ENCODE data around the gene DNHD1.

DNHD1 gene

GRCh38 chr11:6608726-6609501, 111.8 kb downstream of the DNHD1 start:
- no peak overlapping the region for H3K9ac ChIP-seq (ENCODE audit: low read length)

GRCh38 chr11:6609502-6610015, 112.5 kb downstream of the DNHD1 start:
- Histone ChIP-seq H3K27ac (ENCODE audit: low read depth, low read length) (peak overlapping the region; percentile 99), H3K4me3 (ENCODE audit: low read length) (no peak overlapping the region), H3K36me3 (ENCODE audit: control insufficient read depth, insufficient read depth, low read length) (peaks cover 29% of the 10 kb centered on the region), H3K9ac (ENCODE audit: low read length) (no peak overlapping the region), H3K27me3 (ENCODE audit: control insufficient read depth, insufficient read depth, low read length) (no peaks in the 10 kb centered on the region), H3K4me1 (ENCODE audit: control insufficient read depth, insufficient read depth, low read length) (peaks cover 49% of the 10 kb centered on the region)

More at GRCh38 chr11:6608726-6609501, 111.8 kb downstream of the DNHD1 start:
- Histone ChIP-seq H3K36me3 (ENCODE audit: control insufficient read depth, insufficient read depth, low read length) (peaks cover 29% of the 10 kb centered on the region), H3K27me3 (ENCODE audit: control insufficient read depth, insufficient read depth, low read length) (no peaks in the 10 kb centered on the region), H3K27ac (ENCODE audit: low read depth, low read length) (peak overlapping the region; percentile 99), H3K4me1 (ENCODE audit: control insufficient read depth, insufficient read depth, low read length) (peaks cover 49% of the 10 kb centered on the region), H3K4me3 (ENCODE audit: low read length) (no peak overlapping the region)

- H3K36me3 ChIP-seq (ENCODE audit: control insufficient read depth, insufficient read depth, low read length): peaks cover 37% of the 10 kb centered on the region
- peak overlapping the region; percentile 99 for H3K27ac ChIP-seq (ENCODE audit: low read depth, low read length)
These were observed 113.5 kb downstream of the DNHD1 start for GRCh38 chr11:6610591-6610990.

GRCh38 chr11:6611092-6611962, 114.2 kb downstream of the DNHD1 start:
- peak overlapping the region; percentile 69 for H3K9ac ChIP-seq (ENCODE audit: low read length)
- peaks cover 47% of the 10 kb centered on the region for H3K4me1 ChIP-seq (ENCODE audit: control insufficient read depth, insufficient read depth, low read length)
- peak overlapping the region; percentile 73 for H3K4me3 ChIP-seq (ENCODE audit: low read length)
- H3K36me3 ChIP-seq (ENCODE audit: control insufficient read depth, insufficient read depth, low read length): peaks cover 42% of the 10 kb centered on the region
- no peaks in the 10 kb centered on the region for H3K27me3 ChIP-seq (ENCODE audit: control insufficient read depth, insufficient read depth, low read length)
- H3K27ac ChIP-seq (ENCODE audit: low read depth, low read length): peak overlapping the region; percentile 99

More at GRCh38 chr11:6610591-6610990, 113.5 kb downstream of the DNHD1 start:
- Histone ChIP-seq H3K27me3 (ENCODE audit: control insufficient read depth, insufficient read depth, low read length) (no peaks in the 10 kb centered on the region), H3K4me3 (ENCODE audit: low read length) (no peak overlapping the region), H3K9ac (ENCODE audit: low read length) (no peak overlapping the region), H3K4me1 (ENCODE audit: control insufficient read depth, insufficient read depth, low read length) (peaks cover 49% of the 10 kb centered on the region)

GRCh38 chr11:6611963-6612212, 114.8 kb downstream of the DNHD1 start:
- Histone ChIP-seq H3K4me3 (ENCODE audit: low read length) (peak overlapping the region; percentile 73), H3K9ac (ENCODE audit: low read length) (peak overlapping the region; percentile 69), H3K36me3 (ENCODE audit: control insufficient read depth, insufficient read depth, low read length) (peaks cover 42% of the 10 kb centered on the region), H3K27ac (ENCODE audit: low read depth, low read length) (peak overlapping the region; percentile 99), H3K27me3 (ENCODE audit: control insufficient read depth, insufficient read depth, low read length) (no peaks in the 10 kb centered on the region), H3K4me1 (ENCODE audit: control insufficient read depth, insufficient read depth, low read length) (peaks cover 42% of the 10 kb centered on the region)

GRCh38 chr11:6612213-6613041, 115.3 kb downstream of the DNHD1 start, which contains the start of gene TAF10:
Gene TAF10, minus strand, starts transcription at chr11:6612216. Its CDS starts 27 bp downstream, at chr11:6612189.
- Histone ChIP-seq H3K27me3 (ENCODE audit: control insufficient read depth, insufficient read depth, low read length) (no peaks in the 10 kb centered on the region), H3K4me1 (ENCODE audit: control insufficient read depth, insufficient read depth, low read length) (peaks cover 41% of the 10 kb centered on the region), H3K36me3 (ENCODE audit: control insufficient read depth, insufficient read depth, low read length) (peaks cover 42% of the 10 kb centered on the region), H3K27ac (ENCODE audit: low read depth, low read length) (peak within 1 kb of the TSS; percentile 99), H3K4me3 (ENCODE audit: low read length) (peak within 1 kb of the TSS; percentile 73), H3K9ac (ENCODE audit: low read length) (peak within 1 kb of the TSS; percentile 69)

GRCh38 chr11:6613496-6613895, 116.4 kb downstream of the DNHD1 start:
- H3K27ac ChIP-seq (ENCODE audit: low read depth, low read length): peak overlapping the region; percentile 99
- no peak overlapping the region for H3K4me3 ChIP-seq (ENCODE audit: low read length)
- H3K9ac ChIP-seq (ENCODE audit: low read length): no peak overlapping the region
- H3K4me1 ChIP-seq (ENCODE audit: control insufficient read depth, insufficient read depth, low read length): peaks cover 34% of the 10 kb centered on the region
- no peaks in the 10 kb centered on the region for H3K27me3 ChIP-seq (ENCODE audit: control insufficient read depth, insufficient read depth, low read length)
- peaks cover 36% of the 10 kb centered on the region for H3K36me3 ChIP-seq (ENCODE audit: control insufficient read depth, insufficient read depth, low read length)

- H3K9ac ChIP-seq (ENCODE audit: low read length): no peak overlapping the region
- no peak overlapping the region for H3K4me3 ChIP-seq (ENCODE audit: low read length)
- no peak overlapping the region for H3K27ac ChIP-seq (ENCODE audit: low read depth, low read length)
- H3K27me3 ChIP-seq (ENCODE audit: control insufficient read depth, insufficient read depth, low read length): no peaks in the 10 kb centered on the region
- H3K4me1 ChIP-seq (ENCODE audit: control insufficient read depth, insufficient read depth, low read length): peaks cover 25% of the 10 kb centered on the region
- H3K36me3 ChIP-seq (ENCODE audit: control insufficient read depth, insufficient read depth, low read length): peaks cover 27% of the 10 kb centered on the region
These were observed 117.4 kb downstream of the DNHD1 start for GRCh38 chr11:6614446-6614845.

GRCh38 chr11:6615046-6615445, 118.0 kb downstream of the DNHD1 start:
- Histone ChIP-seq H3K36me3 (ENCODE audit: control insufficient read depth, insufficient read depth, low read length) (peaks cover 21% of the 10 kb centered on the region), H3K4me1 (ENCODE audit: control insufficient read depth, insufficient read depth, low read length) (peaks cover 22% of the 10 kb centered on the region), H3K27me3 (ENCODE audit: control insufficient read depth, insufficient read depth, low read length) (no peaks in the 10 kb centered on the region), H3K27ac (ENCODE audit: low read depth, low read length) (no peak overlapping the region), H3K4me3 (ENCODE audit: low read length) (no peak overlapping the region), H3K9ac (ENCODE audit: low read length) (no peak overlapping the region)

- H3K9ac ChIP-seq (ENCODE audit: low read length): no peak overlapping the region
- peaks cover 13% of the 10 kb centered on the region for H3K36me3 ChIP-seq (ENCODE audit: control insufficient read depth, insufficient read depth, low read length)
- peaks cover 16% of the 10 kb centered on the region for H3K4me1 ChIP-seq (ENCODE audit: control insufficient read depth, insufficient read depth, low read length)
- no peaks in the 10 kb centered on the region for H3K27me3 ChIP-seq (ENCODE audit: control insufficient read depth, insufficient read depth, low read length)
- no peak overlapping the region for H3K4me3 ChIP-seq (ENCODE audit: low read length)
- no peak overlapping the region for H3K27ac ChIP-seq (ENCODE audit: low read depth, low read length)
These were observed 119.0 kb downstream of the DNHD1 start for GRCh38 chr11:6615882-6616585.

- Histone ChIP-seq H3K27ac (ENCODE audit: low read depth, low read length) (no peak overlapping the region), H3K4me3 (ENCODE audit: low read length) (no peak overlapping the region), H3K4me1 (ENCODE audit: control insufficient read depth, insufficient read depth, low read length) (peaks cover 16% of the 10 kb centered on the region), H3K27me3 (ENCODE audit: control insufficient read depth, insufficient read depth, low read length) (no peaks in the 10 kb centered on the region), H3K36me3 (ENCODE audit: control insufficient read depth, insufficient read depth, low read length) (peaks cover 13% of the 10 kb centered on the region), H3K9ac (ENCODE audit: low read length) (no peak overlapping the region)
These were observed 119.6 kb downstream of the DNHD1 start for GRCh38 chr11:6616596-6617250.

Measured in rectal smooth muscle tissue (tissue), 1 donor.